Effector memory CD8-positive, alpha-beta T cell (primary cell): Measurements from ENCODE around the gene SERINC5.

Experiments used
- ATAC-seq: fragments of 150-1000 bp; cut with Tn5 transposase; replicated peaks from 2 replicates; pipeline ENCODE4 v1.10.0; 2021; ENCODE audit warnings: mild to moderate bottlenecking, moderate library complexity
- DNase-seq, 3 experiments: peaks; one replicate each; pipeline ENCODE4 v3.0.0; 2021
- H3K27ac Mint-ChIP-seq, 2 donors: one replicate each; pipeline ENCODE4 v1.8.0; 2022; ENCODE audit warnings: mild to moderate bottlenecking in 2 of 2, mixed read lengths in 2 of 2, moderate library complexity in 2 of 2
- H3K27me3 Mint-ChIP-seq, 2 donors: one replicate each; pipeline ENCODE4 v1.8.0; 2022; ENCODE audit warnings: mixed read lengths in 2 of 2
- H3K36me3 Mint-ChIP-seq: one replicate; pipeline ENCODE4 v1.8.0; 2022; ENCODE audit warnings: mild to moderate bottlenecking, moderate library complexity, mixed read lengths; ENCODE audit not compliant: insufficient read depth
- H3K4me1 Mint-ChIP-seq, 2 donors: one replicate each; pipeline ENCODE4 v1.8.0; 2022; ENCODE audit warnings: low read depth in 2 of 2, mixed read lengths in 2 of 2
- H3K4me3 Mint-ChIP-seq, 2 donors: one replicate each; pipeline ENCODE4 v1.8.0; 2022; ENCODE audit warnings: mild to moderate bottlenecking in 2 of 2, mixed read lengths in 2 of 2, moderate library complexity in 2 of 2
- H3K9me3 Mint-ChIP-seq, 2 donors: one replicate each; pipeline ENCODE4 v1.8.0; 2022; ENCODE audit warnings: mixed read lengths in 2 of 2

The SERINC5 gene

GRCh38 chr5:80182809-80183580 lies 72.9 kb downstream of the SERINC5 start:
- Mint-ChIP-seq H3K27ac (peak overlapping the region; percentile 72 to 83), H3K4me3 (peak overlapping the region; percentile 41 to 44), H3K9me3 (no peaks in the 10 kb centered on the region), H3K4me1 (peaks cover 55 to 66% of the 10 kb centered on the region in 2 donors), H3K27me3 (no peaks in the 10 kb centered on the region), H3K36me3 (peaks cover 12% of the 10 kb centered on the region)
- ATAC-seq (no peak), DNase-seq (no peak)

- ATAC-seq (peak; percentile 87), DNase-seq (peak; percentile 25 to 29 (median 27))
- Mint-ChIP-seq H3K27ac (peak overlapping the region; percentile 72), H3K4me3 (peak overlapping the region; percentile 15 to 45), H3K36me3 (peaks cover 12% of the 10 kb centered on the region), H3K27me3 (no peaks in the 10 kb centered on the region), H3K4me1 (peaks cover 48 to 58% of the 10 kb centered on the region in 2 donors), H3K9me3 (no peaks in the 10 kb centered on the region)
Observed at GRCh38 chr5:80181618-80182211, 74.1 kb downstream of the SERINC5 start.

- H3K36me3 Mint-ChIP-seq = peaks cover 16% of the 10 kb centered on the region
- DNase-seq (no peak), ATAC-seq (no peak)
- no peak overlapping the region for H3K4me3 Mint-ChIP-seq
- no peaks in the 10 kb centered on the region for H3K9me3 Mint-ChIP-seq
- peak overlapping the region in 1 of 2 donors; percentile 60 for H3K27ac Mint-ChIP-seq
- H3K4me1 Mint-ChIP-seq = peaks cover 23 to 29% of the 10 kb centered on the region in 2 donors
- no peaks in the 10 kb centered on the region for H3K27me3 Mint-ChIP-seq
Observed at GRCh38 chr5:80177236-80177635, 78.6 kb downstream of the SERINC5 start.

GRCh38 chr5:80175337-80175736 lies 80.5 kb downstream of the SERINC5 start:
- Mint-ChIP-seq H3K4me1 (peaks cover 7 to 10% of the 10 kb centered on the region in 2 donors), H3K9me3 (no peaks in the 10 kb centered on the region)

GRCh38 chr5:80174790-80175189 lies 81.1 kb downstream of the SERINC5 start:
- DNase-seq (no peak), ATAC-seq (no peak)
- Mint-ChIP-seq H3K36me3 (peaks cover 14% of the 10 kb centered on the region), H3K27ac (no peak overlapping the region), H3K9me3 (no peaks in the 10 kb centered on the region), H3K4me3 (no peak overlapping the region), H3K27me3 (no peaks in the 10 kb centered on the region), H3K4me1 (peaks cover 7 to 9% of the 10 kb centered on the region in 2 donors)

More at GRCh38 chr5:80175337-80175736, 80.5 kb downstream of the SERINC5 start:
- no peak overlapping the region for H3K4me3 Mint-ChIP-seq
- ATAC-seq = no peak
- no peak overlapping the region for H3K27ac Mint-ChIP-seq
- DNase-seq = no peak
- H3K27me3 Mint-ChIP-seq = no peaks in the 10 kb centered on the region
- H3K36me3 Mint-ChIP-seq = peaks cover 14% of the 10 kb centered on the region

GRCh38 chr5:80172067-80172695 lies 83.7 kb downstream of the SERINC5 start:
- no peaks in the 10 kb centered on the region for H3K9me3 Mint-ChIP-seq
- H3K36me3 Mint-ChIP-seq = peaks cover 14% of the 10 kb centered on the region
- no peak overlapping the region for H3K4me3 Mint-ChIP-seq
- H3K27ac Mint-ChIP-seq = no peak overlapping the region
- DNase-seq = no peak
- no peak for ATAC-seq
- H3K4me1 Mint-ChIP-seq = peaks cover 7 to 9% of the 10 kb centered on the region in 2 donors
- H3K27me3 Mint-ChIP-seq = no peaks in the 10 kb centered on the region

- Mint-ChIP-seq H3K4me3 (no peak overlapping the region), H3K27me3 (no peaks in the 10 kb centered on the region), H3K27ac (no peak overlapping the region), H3K9me3 (no peaks in the 10 kb centered on the region), H3K36me3 (peaks cover 20% of the 10 kb centered on the region), H3K4me1 (peaks cover 7 to 9% of the 10 kb centered on the region in 2 donors)
- no peak for ATAC-seq
- no peak for DNase-seq
Observed at GRCh38 chr5:80170117-80170535, 85.7 kb downstream of the SERINC5 start.

GRCh38 chr5:80168388-80169028 lies 87.3 kb downstream of the SERINC5 start:
- Mint-ChIP-seq H3K4me3 (no peak overlapping the region), H3K36me3 (peaks cover 26% of the 10 kb centered on the region), H3K9me3 (no peaks in the 10 kb centered on the region), H3K4me1 (peaks cover 3 to 4% of the 10 kb centered on the region in 2 donors), H3K27me3 (no peaks in the 10 kb centered on the region), H3K27ac (no peak overlapping the region)
- no peak for ATAC-seq
- no peak for DNase-seq

- Mint-ChIP-seq H3K36me3 (peaks cover 17% of the 10 kb centered on the region), H3K4me1 (no peaks in the 10 kb centered on the region), H3K27me3 (no peaks in the 10 kb centered on the region), H3K4me3 (no peak overlapping the region), H3K27ac (peak overlapping the region in 1 of 2 donors; percentile 44), H3K9me3 (no peaks in the 10 kb centered on the region)
- ATAC-seq (no peak), DNase-seq (no peak)
Observed at GRCh38 chr5:80165452-80165851, 90.4 kb downstream of the SERINC5 start.

GRCh38 chr5:80161165-80161564 lies 94.7 kb downstream of the SERINC5 start:
- Mint-ChIP-seq H3K27me3 (no peaks in the 10 kb centered on the region), H3K9me3 (no peaks in the 10 kb centered on the region), H3K4me1 (no peaks in the 10 kb centered on the region), H3K36me3 (peaks cover 22% of the 10 kb centered on the region), H3K27ac (no peak overlapping the region), H3K4me3 (no peak overlapping the region)
- no peak for ATAC-seq
- DNase-seq = no peak

GRCh38 chr5:80160242-80160641 lies 95.6 kb downstream of the SERINC5 start:
- no peak for ATAC-seq
- peaks cover 19% of the 10 kb centered on the region for H3K36me3 Mint-ChIP-seq
- no peaks in the 10 kb centered on the region for H3K27me3 Mint-ChIP-seq
- H3K27ac Mint-ChIP-seq = no peak overlapping the region
- no peaks in the 10 kb centered on the region for H3K9me3 Mint-ChIP-seq
- no peaks in the 10 kb centered on the region for H3K4me1 Mint-ChIP-seq
- DNase-seq = no peak
- no peak overlapping the region for H3K4me3 Mint-ChIP-seq

- Mint-ChIP-seq H3K4me3 (no peak overlapping the region), H3K27me3 (no peaks in the 10 kb centered on the region), H3K36me3 (peaks cover 15% of the 10 kb centered on the region), H3K4me1 (peaks cover 0 to 1% of the 10 kb centered on the region in 2 donors), H3K9me3 (no peaks in the 10 kb centered on the region), H3K27ac (no peak overlapping the region)
- no peak for DNase-seq
- ATAC-seq = no peak
Observed at GRCh38 chr5:80159133-80159815, 96.6 kb downstream of the SERINC5 start.

- DNase-seq (no peak), ATAC-seq (no peak)
- Mint-ChIP-seq H3K27me3 (no peaks in the 10 kb centered on the region), H3K4me3 (no peak overlapping the region), H3K9me3 (no peaks in the 10 kb centered on the region), H3K36me3 (peaks cover 13% of the 10 kb centered on the region), H3K27ac (peak overlapping the region in 1 of 2 donors; percentile 59), H3K4me1 (peaks cover 6 to 12% of the 10 kb centered on the region in 2 donors)
Observed at GRCh38 chr5:80156156-80156555, 99.7 kb downstream of the SERINC5 start.
